NCI-H2196 (cell line): Measurements from ENCODE around the gene MCTP2.
"Not testable (repeated sequence)": the region's sequence is repeated elsewhere in the genome, so short reads cannot be mapped to it uniquely, and the experiment has no call there.

Source experiments
- DNase-seq: peaks from one replicate; lab custom pipeline; 2025; ENCODE audit not compliant: unreplicated experiment; lab: John Stamatoyannopoulos, UW

MCTP2 gene

GRCh38 chr15:94445566-94446160 lies 214.3 kb downstream of the MCTP2 start:
- no peak for DNase-seq

- no peak for DNase-seq
Measured at GRCh38 chr15:94446441-94446840, 215.1 kb downstream of the MCTP2 start.

DNA sequence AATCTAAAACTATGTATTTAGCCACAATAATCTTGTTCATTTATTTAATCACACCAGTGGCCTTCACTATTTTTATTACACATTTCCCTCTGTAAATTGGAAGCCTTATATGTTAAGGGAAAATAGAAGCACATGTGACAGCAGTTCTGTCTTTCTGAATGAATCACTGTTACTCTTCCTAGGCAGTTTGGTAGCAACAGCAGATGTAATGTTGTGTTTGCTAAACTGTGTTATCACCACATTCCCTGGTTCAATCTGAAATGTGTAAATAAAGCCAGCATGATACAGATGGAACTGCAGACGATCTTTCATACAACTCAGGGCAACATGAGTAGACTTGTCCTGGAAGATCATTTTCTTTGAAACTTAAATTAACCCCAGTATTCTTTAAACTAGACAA lies 220.1 kb downstream of the MCTP2 start:
- DNase-seq: no peak

GRCh38 chr15:94453227-94453988 lies 222.0 kb downstream of the MCTP2 start:
- DNase-seq: no peak

DNA sequence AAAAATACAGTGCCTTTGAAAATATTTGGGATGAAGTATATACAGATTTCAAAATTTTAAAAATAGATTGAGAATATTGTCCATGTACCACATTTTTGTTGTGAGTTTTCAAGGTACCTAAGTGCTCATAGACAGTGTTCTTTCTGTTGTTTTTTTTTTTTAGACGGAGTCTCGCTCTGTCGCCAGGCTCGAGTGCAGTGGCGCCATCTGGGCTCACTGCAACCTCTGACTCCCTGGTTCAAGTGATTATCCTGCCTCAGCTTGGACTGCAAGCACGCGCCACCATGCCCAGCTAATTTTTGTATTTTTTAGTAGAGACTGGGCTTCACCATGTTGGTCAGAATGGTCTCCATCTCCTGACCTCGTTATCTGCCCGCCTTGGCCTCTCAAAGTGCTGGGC lies 223.9 kb downstream of the MCTP2 start:
- no peak for DNase-seq

GRCh38 chr15:94456226-94456625 lies 224.9 kb downstream of the MCTP2 start:
- no peak for DNase-seq

DNA sequence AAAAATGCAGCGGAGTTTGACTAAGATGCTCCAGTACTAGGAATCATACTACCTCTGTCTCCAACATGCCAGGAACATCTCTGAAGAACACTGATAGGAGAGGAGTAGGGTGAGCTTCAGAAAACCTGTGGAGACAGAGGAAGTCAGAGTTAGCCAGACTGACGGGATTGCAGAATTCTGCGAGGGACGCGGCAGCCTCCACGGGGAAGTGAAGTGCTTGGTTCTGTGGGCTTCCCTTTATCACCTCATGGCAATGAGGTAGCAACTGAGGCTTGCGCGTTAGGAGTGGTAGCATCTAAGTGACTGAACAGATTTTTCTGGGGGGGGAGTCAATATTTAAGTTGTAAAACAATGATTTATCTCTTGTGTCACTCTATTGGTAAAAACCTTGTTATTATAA lies 226.3 kb downstream of the MCTP2 start:
- no peak for DNase-seq

DNA sequence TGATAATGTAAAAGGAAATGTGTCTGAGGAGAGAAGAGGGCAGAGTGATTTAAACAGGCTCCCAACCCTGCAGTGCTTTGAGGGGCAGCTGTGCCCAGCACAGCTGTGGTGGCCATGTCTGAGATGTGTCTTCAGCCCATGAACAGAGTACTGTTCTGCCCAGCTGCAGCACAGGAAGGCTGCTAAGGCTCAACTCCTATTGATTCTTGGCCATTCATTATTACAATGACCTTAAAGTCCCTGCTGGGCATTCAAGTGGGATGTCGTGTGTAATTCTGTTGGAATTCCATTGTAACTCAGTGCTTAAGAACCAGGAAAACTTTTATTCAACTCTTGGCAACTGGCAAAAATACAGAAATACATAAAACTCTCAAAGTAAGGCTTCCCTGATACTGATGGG lies 229.3 kb downstream of the MCTP2 start:
- DNase-seq: no peak

DNA sequence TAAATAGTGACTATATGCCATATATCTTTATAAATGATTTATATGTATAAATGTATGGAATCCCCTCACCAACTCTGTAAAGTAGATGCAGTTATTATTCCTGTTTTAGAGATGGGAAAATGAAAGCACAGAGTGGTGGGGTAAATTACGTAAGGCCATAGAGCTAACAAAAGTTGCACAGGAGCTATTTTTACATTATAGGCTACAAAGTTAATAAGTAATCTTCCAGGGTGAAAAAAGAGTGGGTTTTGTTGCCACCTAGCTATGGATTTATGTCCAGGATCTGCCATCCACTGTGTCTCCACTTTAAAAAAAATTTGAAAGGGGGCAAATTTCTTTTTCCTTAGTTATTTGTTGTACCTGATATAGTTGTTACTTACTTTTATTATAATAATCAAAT lies 235.7 kb downstream of the MCTP2 start:
- no peak for DNase-seq

GRCh38 chr15:94470492-94470891 lies 239.1 kb downstream of the MCTP2 start:
- no peak for DNase-seq

- no peak for DNase-seq
Measured at GRCh38 chr15:94476686-94477085, 245.3 kb downstream of the MCTP2 start.

- DNase-seq: no peak
Measured at GRCh38 chr15:94477913-94478553, 246.7 kb downstream of the MCTP2 start.

DNA sequence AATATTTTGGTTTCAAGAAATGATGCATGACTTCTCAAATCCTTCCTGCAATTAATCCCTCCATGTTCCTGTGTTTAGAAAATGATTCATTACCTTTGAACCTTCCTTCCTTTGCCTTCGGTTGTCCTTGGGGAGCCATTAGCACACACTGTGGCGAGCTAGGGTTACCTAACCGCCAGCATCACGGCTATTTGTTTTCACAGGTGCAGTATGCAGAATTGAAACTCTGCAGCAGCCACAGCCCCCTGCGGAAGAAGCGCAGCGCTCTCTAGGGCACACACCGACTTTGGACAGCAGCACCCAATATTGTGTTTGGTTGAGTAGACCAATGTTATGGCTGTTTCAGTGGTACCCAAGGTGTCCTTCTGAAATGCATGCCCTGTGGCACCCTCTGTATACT lies 247.4 kb downstream of the MCTP2 start:
- no peak for DNase-seq

- DNase-seq: no peak
Measured at GRCh38 chr15:94480289-94480834, 249.0 kb downstream of the MCTP2 start.

DNA sequence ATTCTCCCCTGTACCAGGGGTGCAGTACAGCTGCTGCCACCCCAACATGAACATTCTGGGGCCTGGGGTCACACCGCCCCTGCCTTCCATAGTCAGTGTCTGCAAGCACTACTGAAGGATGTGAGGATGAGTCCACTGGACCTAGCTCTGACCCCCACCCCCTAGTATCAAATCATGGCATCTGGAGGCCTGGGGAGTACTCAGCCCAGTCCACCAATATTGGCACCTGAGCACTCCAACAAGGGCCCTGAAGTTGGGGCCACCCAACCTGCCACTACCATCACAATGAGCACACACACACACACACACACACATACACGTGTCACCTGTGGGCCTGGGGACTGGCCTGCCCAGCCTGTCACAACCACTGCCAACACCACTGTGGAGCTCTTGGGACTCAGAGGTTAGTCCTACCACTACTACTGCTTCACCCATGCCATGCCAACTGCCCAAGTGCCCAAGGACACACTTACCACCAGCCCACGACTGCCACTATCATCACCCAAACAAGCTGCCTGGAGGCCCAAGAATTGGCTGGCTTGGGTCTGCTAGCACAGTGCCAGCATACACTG lies 253.9 kb downstream of the MCTP2 start:
- no peak for DNase-seq

- DNase-seq: no peak
Measured at GRCh38 chr15:94487635-94488034, 256.3 kb downstream of the MCTP2 start.

DNA sequence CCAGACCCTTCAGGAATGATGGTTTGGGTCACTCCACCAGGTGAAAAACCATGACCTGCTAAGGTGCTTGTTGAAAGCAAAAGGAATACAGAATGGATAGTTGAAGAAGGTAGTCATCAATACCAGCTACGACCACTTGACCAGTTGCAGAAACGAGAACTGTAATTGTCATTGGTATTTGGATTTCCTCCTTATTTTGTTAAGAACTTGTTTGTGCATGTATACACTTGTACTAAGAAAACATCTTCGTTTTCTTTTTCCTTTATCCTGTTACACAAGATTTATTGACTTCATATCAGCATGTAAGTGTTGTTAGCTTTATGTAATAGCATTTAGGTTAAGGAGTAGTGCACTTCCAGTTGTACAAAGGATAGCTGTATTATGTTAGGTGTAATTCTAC lies 261.8 kb downstream of the MCTP2 start:
- DNase-seq: no peak

- DNase-seq: not testable (repeated sequence)
Measured at GRCh38 chr15:94493586-94493985, 262.2 kb downstream of the MCTP2 start.

DNA sequence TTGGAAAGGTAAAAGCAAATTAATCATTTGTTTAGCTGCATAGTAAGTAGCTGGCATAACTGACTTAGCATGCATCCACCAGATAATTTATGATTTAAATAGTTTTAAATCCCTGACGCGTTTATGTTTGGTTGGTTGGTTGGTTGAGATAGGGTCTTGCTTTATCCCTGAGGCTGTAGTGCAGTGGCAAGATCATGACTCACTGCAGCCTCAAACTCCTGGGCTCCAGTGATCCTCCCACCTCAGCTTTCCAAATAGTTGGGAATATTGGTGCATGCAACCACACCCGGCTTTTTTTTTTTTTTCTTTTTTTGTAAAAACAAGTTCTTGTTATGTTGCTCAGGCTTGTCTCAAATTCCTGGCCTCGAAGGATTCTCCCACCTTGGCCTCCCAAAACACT lies 263.4 kb downstream of the MCTP2 start:
- no peak for DNase-seq

GRCh38 chr15:94503293-94503692 lies 271.9 kb downstream of the MCTP2 start:
- no peak for DNase-seq

DNA sequence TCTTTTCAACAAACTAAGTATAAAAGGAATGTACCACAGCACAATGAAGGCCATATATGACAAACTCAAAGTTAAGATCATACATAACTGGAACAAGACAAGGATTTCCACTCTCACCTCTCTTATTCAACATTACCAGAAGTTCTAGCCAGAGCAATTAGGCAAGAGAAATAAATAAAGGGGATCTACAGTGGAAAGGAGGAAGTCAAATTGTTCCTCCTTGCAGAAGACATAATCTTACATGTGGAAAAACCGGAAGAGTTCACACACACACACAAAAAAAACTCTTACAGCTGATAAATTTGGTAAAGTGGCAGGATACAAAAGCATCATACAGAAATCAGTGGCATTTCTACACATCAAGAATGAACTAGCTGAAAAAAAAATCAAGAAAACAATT lies 277.9 kb downstream of the MCTP2 start:
- no peak for DNase-seq

DNA sequence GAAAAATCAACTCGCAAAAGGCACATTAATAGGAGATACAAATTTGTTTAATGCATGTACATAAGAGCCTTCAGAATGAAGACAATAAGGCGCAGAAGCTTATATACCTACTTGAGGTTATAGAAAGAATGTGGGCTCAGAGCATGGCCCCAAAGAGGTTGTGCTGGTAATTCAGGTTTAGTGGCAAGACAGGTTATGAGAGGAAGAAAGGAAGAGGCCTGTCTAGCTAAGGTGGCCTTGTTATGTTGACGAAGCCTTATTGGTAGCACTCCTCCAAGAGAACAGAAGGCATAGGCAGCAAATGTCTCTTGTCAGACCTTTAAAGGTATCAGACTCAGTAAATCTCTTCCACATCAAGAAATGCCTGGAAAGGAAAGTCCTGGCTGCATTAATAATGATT lies 290.8 kb downstream of the MCTP2 start:
- no peak for DNase-seq
